ENCODE data around the gene DAPK2.
"Not testable (repeated sequence)": the region's sequence is repeated elsewhere in the genome, so short reads cannot be mapped to it uniquely, and the experiment has no call there.

DAPK2 gene

GRCh38 chr15:63909819-63910437, 136.4 kb downstream of the DAPK2 start:
- DNase-seq: no peak

GRCh38 chr15:63908991-63909390, 137.3 kb downstream of the DAPK2 start:
- no peak for DNase-seq

GRCh38 chr15:63908281-63908680, 138.0 kb downstream of the DAPK2 start:
- DNase-seq: no peak

- DNase-seq: no peak
Measured at GRCh38 chr15:63907521-63907920, 138.8 kb downstream of the DAPK2 start.

- DNase-seq: no peak
Measured at GRCh38 chr15:63906266-63906584, 140.1 kb downstream of the DAPK2 start.

- no peak for DNase-seq
Measured at GRCh38 chr15:63905558-63906265, 140.6 kb downstream of the DAPK2 start.

- no peak for DNase-seq
Measured at GRCh38 chr15:63905131-63905530, 141.2 kb downstream of the DAPK2 start.

GRCh38 chr15:63904042-63904441, 142.2 kb downstream of the DAPK2 start:
- no peak for DNase-seq

- no peak for DNase-seq
Measured at GRCh38 chr15:63902671-63903035, 143.6 kb downstream of the DAPK2 start.

- no peak for DNase-seq
Measured at GRCh38 chr15:63901912-63902670, 144.2 kb downstream of the DAPK2 start.

GRCh38 chr15:63900306-63900705, 146.0 kb downstream of the DAPK2 start:
- DNase-seq: no peak

GRCh38 chr15:63899606-63900005, 146.7 kb downstream of the DAPK2 start:
- DNase-seq: not testable (repeated sequence)

GRCh38 chr15:63899193-63899592, 147.1 kb downstream of the DAPK2 start:
- no peak for DNase-seq

- peak; percentile 92 for DNase-seq
Measured at GRCh38 chr15:63896336-63897115, 149.8 kb downstream of the DAPK2 start.

- no peak for DNase-seq
Measured at GRCh38 chr15:63895787-63896218, 150.5 kb downstream of the DAPK2 start.

GRCh38 chr15:63895194-63895593, 151.1 kb downstream of the DAPK2 start:
- peak; percentile 89 for DNase-seq

- no peak for DNase-seq
Measured at GRCh38 chr15:63894662-63894949, 151.7 kb downstream of the DAPK2 start.

- no peak for DNase-seq
Measured at GRCh38 chr15:63893866-63894661, 152.2 kb downstream of the DAPK2 start.

GRCh38 chr15:63892794-63893441, 153.4 kb downstream of the DAPK2 start:
- peak; percentile 95 for DNase-seq

GRCh38 chr15:63891768-63892133, 154.5 kb downstream of the DAPK2 start:
- peak; percentile 36 for DNase-seq

GRCh38 chr15:63891079-63891767, 155.1 kb downstream of the DAPK2 start:
- DNase-seq: peak; percentile 91

- no peak for DNase-seq
Measured at GRCh38 chr15:63890617-63891016, 155.7 kb downstream of the DAPK2 start.

All from OCI-M1 (cell line).